Activated CD4-positive, CD25-positive, alpha-beta regulatory T cell treated with anti-CD3 and anti-CD28 coated beads, Interleukin-2, amount 50 U/mL, for 24 hours (primary cell): ENCODE results near the gene DAW1.
"Not testable (repeated sequence)": the region's sequence is repeated elsewhere in the genome, so short reads cannot be mapped to it uniquely, and the experiment has no call there.

ENCODE experiments used
- ATAC-seq, 2 donors: fragments of 150-1000 bp; cut with Tn5 transposase; one replicate each; pipeline ENCODE4 v1.10.0; 2021; ENCODE audit warnings: mild to moderate bottlenecking in 1 of 2, moderate library complexity in 1 of 2

DAW1 gene

GRCh38 chr2:227932001-227932400 is 60.6 kb downstream of the DAW1 start:
- no peak for ATAC-seq

GRCh38 chr2:227932403-227932802 is 61.0 kb downstream of the DAW1 start:
- no peak for ATAC-seq

GRCh38 chr2:227933884-227934283 is 62.5 kb downstream of the DAW1 start:
- ATAC-seq, result no peak

GRCh38 chr2:227936249-227936648 is 64.8 kb downstream of the DAW1 start:
- ATAC-seq, result not testable (repeated sequence)

- no peak for ATAC-seq
Observed at GRCh38 chr2:227939271-227940027, 68.0 kb downstream of the DAW1 start.

GRCh38 chr2:227942021-227942420 is 70.6 kb downstream of the DAW1 start:
- ATAC-seq, result no peak

GRCh38 chr2:227942965-227943364 is 71.5 kb downstream of the DAW1 start:
- ATAC-seq, result no peak

- no peak for ATAC-seq
Observed at GRCh38 chr2:227960317-227960716, 88.9 kb downstream of the DAW1 start.

- ATAC-seq, result no peak
Observed at GRCh38 chr2:227971619-227972230, 100.3 kb downstream of the DAW1 start.

GRCh38 chr2:227973241-227973640 is 101.8 kb downstream of the DAW1 start:
- ATAC-seq, result no peak
